HG03045 (cell line): ENCODE results near the gene SLC26A9.

Experiments used
- ATAC-seq: cut with Tn5 transposase; IDR thresholded peaks from one replicate; pipeline ENCODE4 v1.9.1; 2021; ENCODE audit warnings: mild to moderate bottlenecking, moderate library complexity; ENCODE audit not compliant: unreplicated experiment

Gene SLC26A9, protein sequence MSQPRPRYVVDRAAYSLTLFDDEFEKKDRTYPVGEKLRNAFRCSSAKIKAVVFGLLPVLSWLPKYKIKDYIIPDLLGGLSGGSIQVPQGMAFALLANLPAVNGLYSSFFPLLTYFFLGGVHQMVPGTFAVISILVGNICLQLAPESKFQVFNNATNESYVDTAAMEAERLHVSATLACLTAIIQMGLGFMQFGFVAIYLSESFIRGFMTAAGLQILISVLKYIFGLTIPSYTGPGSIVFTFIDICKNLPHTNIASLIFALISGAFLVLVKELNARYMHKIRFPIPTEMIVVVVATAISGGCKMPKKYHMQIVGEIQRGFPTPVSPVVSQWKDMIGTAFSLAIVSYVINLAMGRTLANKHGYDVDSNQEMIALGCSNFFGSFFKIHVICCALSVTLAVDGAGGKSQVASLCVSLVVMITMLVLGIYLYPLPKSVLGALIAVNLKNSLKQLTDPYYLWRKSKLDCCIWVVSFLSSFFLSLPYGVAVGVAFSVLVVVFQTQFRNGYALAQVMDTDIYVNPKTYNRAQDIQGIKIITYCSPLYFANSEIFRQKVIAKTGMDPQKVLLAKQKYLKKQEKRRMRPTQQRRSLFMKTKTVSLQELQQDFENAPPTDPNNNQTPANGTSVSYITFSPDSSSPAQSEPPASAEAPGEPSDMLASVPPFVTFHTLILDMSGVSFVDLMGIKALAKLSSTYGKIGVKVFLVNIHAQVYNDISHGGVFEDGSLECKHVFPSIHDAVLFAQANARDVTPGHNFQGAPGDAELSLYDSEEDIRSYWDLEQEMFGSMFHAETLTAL

DNA sequence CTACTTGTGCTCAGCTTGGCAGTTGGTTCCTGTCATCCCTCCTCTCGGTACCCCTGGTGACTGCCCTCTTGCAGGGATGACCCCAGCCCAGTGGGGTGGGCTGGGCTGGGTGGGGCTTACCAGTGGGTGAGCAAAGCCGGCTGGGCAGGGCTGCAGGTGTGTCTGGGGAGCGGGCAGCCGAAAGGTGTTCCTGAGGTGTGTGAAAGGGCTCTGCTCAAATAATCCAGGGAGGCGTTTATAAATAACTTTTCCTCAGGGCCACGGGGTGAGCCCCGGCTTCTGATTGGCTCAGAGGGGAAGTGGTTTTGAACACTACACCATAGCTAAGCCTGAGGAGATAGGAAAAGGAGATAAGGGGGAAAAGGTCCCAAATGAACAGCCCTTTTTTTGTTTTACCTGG lies at the start of gene SLC26A9:
Gene SLC26A9 (minus strand): TSS at position 212 of the 400 bp plus-strand sequence. CDS start 7,636 bp downstream, outside the sequence.
- ATAC-seq, result no peak

DNA sequence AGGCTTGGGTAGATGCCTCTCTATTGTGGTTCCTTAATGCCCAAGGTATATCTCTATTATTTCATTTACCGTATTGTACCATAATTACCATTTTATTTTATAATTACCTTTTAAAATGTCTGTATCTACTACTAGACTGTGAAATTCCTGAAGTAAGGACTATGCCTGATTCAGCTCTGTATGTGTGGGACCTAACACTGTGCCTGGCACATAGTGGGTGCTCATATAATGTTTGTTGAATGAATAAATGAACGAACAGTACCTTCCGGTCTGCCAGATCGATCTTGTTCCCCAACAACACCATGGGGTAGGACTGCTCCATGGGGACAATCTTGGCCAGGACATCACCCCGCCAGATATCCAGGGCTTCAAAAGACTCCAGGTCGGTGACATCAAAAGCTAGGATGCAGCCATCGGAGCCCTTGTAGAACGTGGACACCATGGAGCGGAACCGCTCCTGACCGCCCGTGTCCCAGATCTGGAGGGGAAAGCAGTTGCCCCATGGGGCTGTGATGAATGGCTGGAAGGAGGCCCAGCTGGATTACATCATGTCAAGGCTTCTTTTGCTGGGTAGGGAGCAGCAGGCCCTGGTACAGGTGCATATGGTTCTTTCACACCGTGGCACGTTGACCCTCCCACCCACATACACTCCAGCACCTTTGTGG lies 49.1 kb upstream of the SLC26A9 start:
- ATAC-seq, result no peak

DNA sequence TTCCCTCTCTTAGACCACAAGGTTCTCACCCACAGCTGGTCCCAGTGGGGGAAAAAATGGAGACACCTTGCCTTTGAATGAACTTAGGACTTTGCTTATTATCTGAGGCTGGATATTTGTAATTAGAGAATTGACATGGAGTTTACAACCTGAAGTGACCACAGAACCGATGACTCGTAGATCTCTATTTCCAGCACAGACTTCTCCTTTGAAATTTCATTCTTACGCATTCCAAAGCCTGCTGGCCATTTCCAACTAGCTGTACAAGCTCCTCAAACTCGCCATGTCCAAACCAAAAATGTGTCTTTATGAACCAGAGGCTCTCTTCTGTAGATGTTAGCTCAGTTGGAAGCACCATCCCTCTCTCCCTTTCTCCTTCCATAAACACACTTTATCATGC lies 48.0 kb upstream of the SLC26A9 start:
- ATAC-seq, result no peak

DNA sequence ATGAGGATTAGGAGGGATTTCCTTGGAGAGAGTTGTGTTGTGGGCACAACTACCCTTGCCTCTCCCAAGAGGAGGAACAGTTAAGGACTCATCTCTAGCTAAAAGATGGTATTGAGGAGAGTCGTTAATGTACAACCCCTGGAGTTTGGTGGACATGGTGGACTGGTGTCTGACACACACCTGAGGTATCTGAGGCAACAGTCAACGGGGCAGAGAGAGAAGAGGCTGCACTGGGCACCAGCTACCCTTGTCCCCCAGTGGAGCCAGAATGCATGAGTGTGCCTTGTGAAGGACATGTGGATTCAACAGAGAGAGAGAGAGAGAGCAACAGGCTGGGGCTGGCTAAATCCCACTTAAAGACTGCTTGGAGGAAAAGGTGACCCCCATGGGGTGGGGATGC lies 47.0 kb upstream of the SLC26A9 start:
- no peak for ATAC-seq

DNA sequence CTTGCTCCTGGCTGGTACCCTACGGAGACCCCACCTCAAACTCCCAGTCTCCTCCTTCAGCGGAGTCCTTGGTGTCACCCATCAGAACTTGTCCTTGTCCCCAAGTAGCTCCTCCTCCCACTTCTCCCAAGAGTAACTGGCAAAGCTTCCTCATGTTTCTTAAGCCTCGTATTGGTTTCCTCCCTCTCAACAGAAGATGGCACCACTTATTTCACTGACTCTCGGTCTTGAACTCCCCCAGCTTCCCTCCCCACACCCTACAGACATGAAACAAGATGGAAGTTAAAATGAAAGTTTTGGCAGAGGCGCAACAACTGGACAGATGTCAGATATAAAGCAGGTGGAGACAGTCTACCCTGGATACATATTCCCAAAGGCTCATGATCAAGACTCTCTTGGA lies 46.5 kb upstream of the SLC26A9 start:
- ATAC-seq, result no peak

DNA sequence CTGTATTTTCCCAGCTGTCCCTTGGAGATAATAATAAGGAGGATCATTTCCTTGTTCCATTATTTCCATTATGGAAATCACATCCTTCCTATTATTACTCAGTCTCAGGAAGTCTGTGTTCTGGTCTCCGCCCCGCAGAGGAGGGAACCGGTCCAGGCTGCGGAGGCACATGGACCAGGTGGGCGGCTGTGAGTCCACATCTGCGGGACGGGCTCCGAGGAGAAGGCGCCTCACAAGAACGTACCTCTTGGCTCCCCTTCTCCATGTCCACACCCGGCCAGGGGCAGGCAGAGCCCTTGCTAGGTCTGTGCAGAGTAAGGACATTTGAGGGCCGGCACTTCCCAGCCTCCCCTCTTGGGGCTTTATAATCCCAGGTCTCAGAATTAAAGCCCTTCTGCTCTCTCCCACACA lies 45.3 kb upstream of the SLC26A9 start:
- no peak for ATAC-seq

DNA sequence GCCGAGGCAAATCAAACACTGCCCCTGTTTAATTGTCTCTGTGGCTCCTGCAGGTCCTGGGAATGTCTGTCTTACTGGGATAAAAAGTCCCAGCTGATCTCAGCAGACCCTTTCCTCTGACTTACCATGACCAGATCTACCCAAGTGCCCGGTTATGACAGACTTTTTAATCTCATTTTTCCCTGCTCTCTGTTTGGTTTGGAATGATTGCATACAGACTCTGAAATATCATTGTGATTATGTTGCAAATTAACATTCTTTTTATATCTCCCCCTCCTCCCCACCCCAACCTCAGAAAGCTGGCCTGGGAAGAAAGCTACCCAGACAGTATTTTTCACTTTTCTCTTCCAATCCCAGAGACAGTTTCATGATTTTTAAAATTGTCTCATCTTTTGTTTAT lies 43.6 kb upstream of the SLC26A9 start:
- no peak for ATAC-seq

DNA sequence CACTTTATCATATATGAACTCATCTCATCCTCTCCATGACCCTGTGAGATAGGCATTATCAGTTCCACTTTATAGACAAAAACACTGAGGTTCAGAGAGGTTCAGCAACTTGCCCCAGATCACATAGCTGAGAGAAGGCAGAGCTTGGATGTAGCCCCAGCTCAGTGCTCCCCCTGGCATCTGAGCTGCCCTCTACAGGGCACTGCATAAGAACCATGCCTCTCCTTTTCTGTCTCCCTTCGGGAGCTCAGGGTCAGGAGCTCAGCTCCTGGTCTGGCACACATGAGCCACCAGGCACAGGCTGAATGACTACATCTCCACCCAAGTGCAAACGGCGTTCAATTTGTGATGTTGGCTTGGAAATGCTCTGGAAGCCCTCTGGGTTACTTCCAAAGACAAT lies 43.0 kb upstream of the SLC26A9 start:
- ATAC-seq, result no peak

DNA sequence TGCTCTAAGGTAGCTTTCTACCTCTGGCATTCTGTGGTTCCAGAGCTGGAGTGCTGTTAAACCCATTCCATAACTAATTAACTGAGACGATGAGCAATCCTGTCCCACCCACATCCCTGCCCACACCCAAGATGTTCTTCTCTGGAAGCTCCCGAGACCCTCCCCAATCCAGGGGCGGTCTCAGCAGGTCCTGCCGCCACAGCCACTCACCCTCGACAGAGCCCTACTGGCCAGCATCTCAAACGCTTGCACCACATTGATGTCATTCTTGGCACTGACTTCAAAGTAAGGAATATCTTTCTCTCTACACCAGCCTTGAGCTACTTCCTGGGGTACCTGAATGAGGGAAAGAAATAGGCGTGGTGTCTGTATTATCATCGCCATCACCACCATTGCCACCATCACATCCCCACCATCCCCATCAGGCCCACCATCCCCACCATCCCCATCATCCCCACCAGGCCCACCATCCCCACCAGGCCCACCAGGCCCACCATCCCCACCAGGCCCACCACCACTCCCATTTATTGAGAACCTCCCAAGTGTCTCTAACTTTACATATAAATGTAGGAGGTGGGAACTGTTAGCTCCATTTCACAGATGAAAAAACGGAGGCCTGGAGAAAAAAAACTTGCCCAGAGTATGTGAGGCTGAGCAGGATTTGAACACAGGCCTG lies 42.2 kb upstream of the SLC26A9 start:
- ATAC-seq, result no peak

DNA sequence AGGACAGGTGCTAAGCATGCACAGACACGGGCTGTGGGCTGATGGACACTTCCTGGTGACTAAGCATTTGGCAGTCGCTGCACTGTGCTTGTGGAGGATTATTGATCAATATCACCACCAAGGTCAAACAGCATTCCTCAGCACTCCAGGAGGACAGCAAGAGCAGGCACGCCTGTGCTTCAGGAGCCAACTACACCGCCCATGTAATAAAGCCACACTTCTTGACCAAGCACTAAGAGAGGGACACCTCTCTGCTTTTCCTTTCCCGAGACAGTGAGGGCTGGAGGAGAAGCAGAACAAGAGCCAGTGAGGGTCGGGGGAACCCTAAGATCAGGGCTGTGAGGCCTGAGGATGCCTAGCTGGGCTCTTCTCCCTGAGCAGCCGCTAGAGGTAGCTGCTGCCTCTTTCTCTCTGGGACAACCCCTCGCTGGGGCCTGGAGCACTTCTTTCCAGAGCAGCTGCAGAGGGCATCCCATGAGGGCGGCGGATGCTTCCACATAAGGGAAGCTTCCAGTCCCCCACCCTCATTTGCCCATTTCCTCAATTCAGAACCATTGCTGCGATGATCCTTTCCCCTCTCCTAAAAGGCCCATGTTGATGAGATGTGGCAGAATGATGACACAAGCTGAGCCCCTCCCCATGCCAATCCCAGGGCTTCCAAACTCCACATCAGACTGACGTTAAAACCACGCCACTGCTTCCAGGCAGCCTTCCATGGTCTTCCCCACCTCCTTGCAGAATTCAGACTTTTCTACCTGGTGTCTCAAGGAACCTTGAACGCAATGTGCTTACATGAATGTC lies 40.9 kb upstream of the SLC26A9 start:
- ATAC-seq, result no peak

DNA sequence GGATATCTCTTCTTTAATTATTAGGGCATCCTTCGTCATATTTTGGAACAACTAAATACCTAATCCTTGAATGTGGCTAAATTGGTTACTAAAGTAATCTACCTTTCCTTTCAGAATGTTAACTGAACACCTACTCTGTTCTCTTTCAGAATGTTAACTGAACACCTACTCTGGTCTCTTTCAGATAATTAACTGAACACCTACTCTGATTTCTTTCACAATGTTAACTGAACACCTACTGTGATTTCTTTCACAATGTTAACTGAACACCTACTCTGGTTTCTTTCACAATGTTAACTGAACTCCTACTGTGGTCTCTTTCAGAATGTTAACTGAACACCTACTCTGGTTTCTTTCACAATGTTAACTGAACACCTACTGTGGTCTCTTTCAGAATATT lies 38.0 kb upstream of the SLC26A9 start:
- no peak for ATAC-seq

DNA sequence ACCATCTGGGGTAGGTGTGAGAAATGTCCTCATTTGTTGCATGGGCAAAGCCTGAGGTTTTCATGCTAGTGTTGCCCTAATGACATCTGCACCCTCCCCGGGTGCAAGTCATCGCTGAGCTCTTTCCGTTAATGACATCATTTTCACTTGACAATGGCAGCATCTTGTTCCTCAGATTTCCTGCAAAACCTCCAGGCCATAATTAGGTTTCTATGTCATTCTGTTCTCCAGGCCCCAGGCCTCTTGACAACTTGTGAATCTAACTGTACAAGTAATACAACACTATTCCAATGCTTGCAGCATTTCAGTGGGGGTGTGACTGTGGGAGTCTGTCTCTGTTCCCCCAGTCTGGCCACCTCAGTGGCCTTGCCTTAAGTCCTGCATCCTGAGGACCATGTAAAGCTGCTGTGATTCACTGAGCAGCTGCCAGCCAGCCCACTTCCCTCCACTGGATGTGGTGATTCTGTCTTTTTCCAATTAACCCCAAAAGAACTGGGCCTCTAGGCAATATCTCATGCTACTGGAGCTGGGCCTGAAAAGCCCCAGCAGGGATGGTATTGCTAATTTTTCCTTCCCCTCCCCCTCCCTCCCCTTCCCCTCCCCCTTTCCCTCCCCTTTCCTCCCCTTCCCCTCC lies 37.1 kb upstream of the SLC26A9 start:
- ATAC-seq, result no peak

DNA sequence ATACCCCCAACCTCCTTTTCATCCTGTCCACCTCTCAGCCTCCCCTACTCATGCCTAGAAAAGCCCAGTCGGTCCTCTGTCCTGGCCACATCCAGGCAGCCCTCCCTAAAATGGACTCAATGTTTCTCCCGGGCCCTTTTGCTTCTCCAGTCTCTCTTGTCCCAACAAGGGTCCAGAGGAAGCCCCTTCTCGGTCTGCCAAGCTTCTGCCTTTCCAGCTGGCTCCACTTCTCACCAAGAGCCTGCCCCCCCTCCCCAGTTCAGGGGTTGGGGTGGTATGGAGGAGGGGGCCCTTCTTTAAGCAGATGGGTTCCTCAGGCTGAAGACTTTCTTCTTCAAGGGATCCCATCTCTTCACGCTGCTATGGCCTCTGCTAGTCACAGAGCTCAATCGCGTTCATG lies 36.0 kb upstream of the SLC26A9 start:
- ATAC-seq, result no peak

DNA sequence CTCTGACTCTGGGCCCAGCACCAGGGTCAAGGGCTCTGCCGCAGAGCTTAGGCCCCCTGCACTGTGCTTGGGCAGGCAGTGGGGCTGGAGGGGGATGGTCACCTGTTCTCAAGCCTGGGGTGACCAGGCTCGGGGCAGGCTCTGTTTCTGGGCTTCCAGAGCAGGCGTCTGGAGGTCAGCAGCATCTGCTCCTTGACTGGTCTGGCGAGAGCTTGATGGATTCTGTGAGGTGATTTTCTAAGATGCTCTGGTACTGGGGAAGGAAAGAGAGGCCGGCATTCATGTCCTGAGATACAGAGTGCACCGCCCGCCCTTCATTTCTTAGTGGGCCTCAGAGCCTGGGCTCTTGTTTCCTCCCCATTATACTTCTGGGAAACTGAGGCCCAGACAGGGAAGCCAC lies 35.4 kb upstream of the SLC26A9 start:
- no peak for ATAC-seq

DNA sequence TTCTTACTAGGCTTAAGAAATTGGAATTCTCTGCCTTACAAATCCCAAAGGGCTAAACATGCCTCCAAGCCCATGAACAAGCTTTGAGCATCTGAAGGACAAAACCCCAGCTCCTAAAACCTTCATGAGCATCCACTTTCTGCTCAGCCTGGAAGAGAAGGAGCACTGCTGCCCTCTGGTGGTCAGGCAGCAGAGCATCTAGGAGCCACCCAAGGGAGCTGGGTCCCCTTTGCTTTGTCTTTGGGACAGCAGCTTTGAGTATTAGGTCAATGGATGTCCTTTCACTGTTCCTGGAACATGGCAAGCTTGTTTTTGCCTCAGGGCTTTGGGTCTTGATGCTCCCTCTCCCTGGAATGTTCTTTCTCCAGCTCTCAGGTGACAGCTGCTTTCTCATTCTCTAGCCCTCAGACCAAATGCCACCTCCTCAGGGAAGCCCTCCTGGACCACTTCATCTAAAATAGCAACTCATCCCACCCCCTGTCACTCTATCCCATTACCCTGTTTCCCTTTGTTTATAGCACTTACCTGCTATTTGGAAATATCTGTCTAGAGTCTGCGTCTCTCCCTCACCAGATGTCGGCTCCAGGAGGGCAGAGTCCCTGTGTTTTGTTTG lies 34.3 kb upstream of the SLC26A9 start:
- ATAC-seq, result no peak

DNA sequence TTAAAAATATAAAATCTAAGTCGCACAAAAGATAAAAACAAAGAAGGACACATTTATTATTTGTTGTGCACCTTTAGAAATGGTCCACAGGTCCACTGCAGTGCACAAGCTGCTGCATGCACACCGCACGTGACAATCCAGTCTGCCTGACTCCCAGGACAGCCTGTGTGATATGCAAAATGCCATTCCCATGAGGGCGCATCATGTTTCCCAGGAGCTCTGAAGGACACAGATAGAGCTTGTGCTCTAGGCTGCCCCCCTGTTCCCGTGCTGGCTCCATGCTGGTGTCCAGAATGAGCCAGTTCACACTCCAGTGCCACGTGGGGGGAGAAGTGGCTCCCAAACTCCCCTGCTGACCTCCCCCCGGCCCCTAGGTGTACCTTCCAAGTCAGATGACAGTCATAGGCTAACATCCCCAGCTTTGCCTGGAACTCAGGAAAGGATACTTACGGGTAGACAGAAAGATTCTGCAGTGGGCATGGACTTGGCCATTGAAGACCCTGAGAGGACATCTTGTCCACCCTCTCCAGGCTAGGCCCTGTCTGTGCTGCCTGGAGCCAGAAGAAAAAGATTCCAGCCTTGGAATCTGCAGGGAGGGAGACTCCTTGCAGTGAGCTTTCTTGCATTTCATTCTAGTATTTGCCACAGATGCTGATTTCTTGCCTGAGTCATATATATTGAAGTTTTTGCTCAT lies 33.6 kb upstream of the SLC26A9 start:
- no peak for ATAC-seq

DNA sequence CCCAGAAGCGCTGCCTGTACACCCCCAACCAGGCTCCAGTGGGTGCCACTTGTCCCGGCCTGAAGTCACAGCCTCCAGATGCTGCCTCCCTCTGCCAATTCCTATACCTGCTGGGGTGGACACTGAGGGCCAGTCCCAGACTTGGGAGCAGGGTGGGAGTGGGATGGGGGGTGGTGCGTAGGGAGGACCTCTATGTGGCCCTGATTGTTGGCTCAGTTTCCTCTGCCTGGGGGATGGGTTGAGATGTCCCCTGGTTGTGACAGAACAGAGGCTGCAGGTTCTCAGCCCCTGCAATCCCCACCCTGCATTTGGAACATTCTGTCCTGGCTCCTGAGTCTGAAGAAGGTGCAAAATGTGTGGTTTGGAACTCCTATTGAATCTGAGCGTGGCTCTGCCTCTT lies 32.8 kb upstream of the SLC26A9 start:
- ATAC-seq, result no peak

DNA sequence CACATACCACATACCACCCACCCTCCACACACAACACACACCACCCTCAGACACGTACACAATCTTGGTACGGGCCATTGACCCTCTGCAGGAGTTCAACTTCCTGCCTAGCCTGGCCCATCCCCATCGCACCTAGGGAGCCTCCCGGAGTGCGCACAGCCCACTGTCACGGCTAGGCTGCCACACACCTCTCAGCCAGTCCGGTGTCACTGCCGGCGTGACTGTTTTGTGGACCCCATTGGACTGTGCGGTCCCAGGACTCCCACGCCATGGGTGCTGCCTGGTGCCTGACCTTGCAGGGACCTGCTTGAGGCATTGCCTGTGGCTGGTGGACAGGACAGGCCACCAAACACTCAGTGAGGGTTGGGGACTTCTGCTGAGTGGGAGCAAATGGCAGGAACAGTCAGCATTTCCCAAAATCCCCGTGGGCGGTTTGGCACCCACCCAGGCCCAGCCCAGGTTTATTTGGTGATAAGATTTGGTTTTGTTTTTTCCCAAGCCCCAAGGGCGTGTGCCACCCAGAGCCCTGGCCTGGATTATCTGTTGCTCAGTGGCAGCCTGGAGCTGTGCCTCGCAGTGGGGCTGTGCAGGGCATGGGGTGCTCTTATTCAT lies 32.2 kb upstream of the SLC26A9 start:
- ATAC-seq, result no peak
